Activated T-helper 1 cell treated with anti-CD3 and anti-CD28 coated beads, Interleukin-2, amount 50 U/mL, for 16 hours (primary cell): ENCODE results near the gene MTHFS.

Source experiments
- DNase-seq, 2 donors: peaks; one replicate each; pipeline ENCODE4 v3.0.0-alpha.2; 2020; ENCODE audit warnings: low read depth in 1 of 2, low spot score in 1 of 2

Gene MTHFS

DNA sequence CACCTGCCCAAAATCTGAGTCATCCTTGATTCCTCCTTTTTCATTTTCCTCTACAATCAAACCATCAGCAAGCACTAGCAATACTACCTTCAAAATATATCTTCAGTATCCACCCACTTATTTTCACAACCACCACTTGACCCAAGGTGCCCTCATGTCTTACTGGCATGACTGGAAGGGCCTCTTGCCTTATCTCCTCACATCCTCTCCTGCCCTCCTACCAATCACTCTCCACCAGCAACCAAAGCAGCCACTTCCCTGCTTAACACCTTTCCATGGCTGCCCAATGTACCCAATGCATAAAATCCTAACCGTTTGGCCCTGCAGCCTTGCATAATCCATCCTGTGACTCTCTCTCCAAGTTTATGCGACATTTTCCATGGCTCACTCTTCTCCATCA lies 76.0 kb downstream of the MTHFS start:
- DNase-seq, result no peak

DNA sequence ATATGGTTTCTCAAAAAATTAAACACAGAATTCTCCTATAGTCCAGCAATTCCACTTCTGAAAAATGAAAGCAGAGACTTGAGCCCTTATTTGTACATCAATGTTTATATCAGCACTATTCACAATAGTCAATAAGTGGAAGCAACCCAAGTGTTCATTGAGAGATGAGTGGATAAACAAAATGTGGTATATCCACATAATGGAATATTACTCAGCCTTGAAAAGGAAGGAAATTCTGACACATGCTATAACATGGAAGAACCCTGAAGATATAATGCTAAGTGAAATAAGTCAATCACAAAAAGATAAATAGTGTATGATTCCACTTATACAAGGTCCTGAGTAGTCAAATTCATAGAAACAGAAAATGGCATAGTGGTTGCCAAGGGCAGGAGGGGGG lies 76.6 kb downstream of the MTHFS start:
- DNase-seq, result no peak

- no peak for DNase-seq
Observed at GRCh38 chr15:79816571-79816970, 80.2 kb downstream of the MTHFS start.

GRCh38 chr15:79815468-79815867 lies 81.3 kb downstream of the MTHFS start:
- no peak for DNase-seq

DNA sequence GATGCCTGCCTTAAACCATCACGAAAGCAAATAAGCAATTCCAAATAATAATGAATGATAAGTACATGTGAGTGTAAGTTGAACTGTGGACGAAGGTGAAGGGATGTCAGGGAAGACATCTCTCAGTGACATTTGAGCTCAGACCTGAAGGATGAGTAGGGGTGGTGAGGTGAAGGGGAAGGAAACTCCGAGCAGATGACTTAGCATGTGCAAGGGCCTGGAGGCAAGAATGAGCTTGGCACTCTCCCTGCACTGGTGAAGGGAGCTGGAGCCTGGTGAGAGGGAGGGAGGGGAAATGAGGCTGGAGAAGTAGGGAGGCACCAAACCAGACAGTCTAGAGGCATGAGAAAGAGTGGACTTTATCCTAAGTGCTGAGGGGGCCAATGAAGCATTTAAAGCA lies 84.3 kb downstream of the MTHFS start:
- no peak for DNase-seq

DNA sequence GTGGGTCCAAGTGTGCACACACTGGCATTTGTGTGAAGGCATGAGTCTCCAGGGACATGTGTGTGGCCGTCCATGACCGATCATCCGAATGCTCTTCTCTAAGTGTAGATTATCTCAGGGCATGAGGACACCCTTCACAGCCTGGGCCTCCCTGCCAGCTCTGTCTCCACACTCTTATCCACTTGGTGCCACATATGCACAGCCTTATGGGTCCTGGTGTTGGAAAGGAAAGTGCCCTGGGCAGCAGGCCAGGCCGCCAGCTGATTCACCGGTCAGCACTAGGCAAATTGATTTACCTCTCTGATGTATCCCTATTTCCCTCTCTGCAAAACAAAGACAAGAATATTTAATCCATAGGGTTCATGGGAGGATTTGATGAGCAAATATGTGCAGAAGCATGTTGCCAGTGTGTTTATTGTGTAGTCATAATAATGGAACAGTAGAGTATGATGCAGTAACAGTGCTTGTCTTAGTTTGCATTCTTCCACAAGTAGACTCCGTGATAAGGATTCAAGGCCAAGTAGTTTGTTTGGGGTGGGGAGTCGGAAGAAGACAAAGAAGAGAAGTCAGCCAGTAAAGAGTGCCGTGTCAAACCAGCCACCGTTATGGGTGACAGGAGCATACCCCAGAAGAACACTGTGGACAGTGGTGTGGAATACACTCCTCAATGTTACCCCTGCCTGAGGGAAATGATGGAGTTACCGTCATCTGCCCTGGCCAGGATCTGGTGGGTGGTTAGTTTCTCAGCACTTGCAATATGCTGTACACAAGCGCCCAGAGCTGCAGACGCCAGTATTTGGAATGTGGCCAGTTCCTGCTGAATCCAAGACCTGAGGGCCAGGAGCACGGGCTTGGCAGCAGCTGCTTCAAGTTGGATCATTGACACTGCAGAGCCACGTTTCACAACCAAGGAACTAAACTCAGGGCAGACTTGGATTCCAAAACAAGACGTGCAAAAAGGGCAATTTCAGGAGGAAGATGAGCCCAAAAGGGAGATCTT lies 85.1 kb downstream of the MTHFS start:
- DNase-seq, result no peak

DNA sequence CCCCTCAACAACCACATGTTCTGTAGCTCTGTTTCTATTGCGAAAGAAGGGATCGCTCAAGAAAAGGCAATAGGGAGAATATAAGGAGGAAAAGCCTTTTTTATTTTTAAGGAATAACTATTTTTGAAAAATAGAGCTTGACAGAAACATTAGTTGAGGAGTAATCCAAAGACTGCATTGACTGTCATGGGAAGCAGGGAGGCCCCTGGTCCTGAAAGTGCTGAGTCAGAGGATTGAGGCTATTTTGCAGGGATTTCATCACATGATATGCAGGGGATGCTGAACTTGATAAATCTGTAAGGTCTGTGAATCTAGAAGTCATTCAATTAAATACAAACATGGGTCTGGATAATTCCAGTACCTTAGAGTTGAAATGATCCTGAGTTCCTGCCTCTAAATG lies 92.0 kb downstream of the MTHFS start:
- no peak for DNase-seq

DNA sequence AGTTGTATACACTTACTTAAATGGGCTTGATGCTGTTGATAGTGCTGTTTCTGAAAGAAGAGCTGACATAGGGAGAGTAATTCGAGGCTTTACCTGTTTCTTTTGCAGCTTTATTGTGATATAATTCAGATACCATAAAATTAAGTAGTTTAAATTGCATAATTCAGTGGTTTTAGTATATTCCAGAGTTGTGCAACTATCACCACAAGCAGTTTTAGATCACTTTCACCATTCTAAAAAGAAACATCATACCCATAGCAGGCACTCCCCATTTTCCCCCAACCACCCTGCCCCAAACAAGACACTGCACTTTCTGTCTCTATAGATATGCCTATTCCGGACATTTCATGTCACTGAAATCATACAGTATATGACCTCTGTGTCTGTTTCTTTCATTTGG lies 98.5 kb downstream of the MTHFS start:
- DNase-seq, result no peak
